GM12874 (cell line): ENCODE data around the gene MAP3K12.

Source experiments
- TF ChIP-seq, protein P1 (sequence below): IDR thresholded peaks from 2 replicates; pipeline ENCODE4 v1.5.1; 2011; ENCODE audit warnings: low read depth, mild to moderate bottlenecking, control low read depth, low read length, moderate library complexity; ENCODE audit not compliant: insufficient read depth

Gene MAP3K12

DNA sequence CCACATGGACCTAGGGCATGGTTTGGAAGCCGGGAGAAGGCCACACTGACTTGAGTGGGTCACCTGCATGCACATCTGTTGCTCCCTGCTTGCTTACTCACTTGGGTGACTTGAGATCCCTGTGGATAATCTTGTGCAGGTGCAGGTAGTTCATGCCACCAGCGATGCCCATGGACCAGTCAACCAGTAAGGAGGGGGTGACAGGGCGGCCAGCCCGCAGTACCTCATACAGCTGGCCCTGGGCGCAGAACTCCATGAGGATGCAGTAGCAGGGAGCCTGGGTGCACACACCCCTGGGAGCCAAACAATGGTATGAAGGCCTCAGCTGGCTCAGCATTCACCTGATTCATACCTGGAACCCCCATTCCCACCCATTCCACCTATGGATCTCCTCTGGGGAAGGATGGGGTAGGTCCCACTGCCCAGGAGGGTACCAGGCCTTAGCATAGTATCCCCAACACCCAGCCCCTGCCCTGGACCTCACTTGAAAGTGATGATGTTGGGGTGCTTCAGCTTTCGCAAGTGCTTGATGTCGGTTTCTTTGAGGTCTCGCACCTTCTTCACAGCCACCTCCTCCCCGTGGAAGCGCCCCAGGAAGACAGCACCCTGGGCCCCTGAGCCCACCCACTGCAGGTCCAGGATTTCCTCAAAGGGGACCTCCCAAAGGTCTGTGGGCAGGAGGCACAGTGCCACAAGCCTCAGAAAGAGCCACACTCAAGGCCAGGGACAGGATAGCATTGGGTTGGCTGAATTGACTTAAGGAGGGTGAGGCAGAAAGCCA, 13.1 kb downstream of the MAP3K12 start:
- TF ChIP-seq, protein P1, sequence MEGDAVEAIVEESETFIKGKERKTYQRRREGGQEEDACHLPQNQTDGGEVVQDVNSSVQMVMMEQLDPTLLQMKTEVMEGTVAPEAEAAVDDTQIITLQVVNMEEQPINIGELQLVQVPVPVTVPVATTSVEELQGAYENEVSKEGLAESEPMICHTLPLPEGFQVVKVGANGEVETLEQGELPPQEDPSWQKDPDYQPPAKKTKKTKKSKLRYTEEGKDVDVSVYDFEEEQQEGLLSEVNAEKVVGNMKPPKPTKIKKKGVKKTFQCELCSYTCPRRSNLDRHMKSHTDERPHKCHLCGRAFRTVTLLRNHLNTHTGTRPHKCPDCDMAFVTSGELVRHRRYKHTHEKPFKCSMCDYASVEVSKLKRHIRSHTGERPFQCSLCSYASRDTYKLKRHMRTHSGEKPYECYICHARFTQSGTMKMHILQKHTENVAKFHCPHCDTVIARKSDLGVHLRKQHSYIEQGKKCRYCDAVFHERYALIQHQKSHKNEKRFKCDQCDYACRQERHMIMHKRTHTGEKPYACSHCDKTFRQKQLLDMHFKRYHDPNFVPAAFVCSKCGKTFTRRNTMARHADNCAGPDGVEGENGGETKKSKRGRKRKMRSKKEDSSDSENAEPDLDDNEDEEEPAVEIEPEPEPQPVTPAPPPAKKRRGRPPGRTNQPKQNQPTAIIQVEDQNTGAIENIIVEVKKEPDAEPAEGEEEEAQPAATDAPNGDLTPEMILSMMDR: no peak

DNA sequence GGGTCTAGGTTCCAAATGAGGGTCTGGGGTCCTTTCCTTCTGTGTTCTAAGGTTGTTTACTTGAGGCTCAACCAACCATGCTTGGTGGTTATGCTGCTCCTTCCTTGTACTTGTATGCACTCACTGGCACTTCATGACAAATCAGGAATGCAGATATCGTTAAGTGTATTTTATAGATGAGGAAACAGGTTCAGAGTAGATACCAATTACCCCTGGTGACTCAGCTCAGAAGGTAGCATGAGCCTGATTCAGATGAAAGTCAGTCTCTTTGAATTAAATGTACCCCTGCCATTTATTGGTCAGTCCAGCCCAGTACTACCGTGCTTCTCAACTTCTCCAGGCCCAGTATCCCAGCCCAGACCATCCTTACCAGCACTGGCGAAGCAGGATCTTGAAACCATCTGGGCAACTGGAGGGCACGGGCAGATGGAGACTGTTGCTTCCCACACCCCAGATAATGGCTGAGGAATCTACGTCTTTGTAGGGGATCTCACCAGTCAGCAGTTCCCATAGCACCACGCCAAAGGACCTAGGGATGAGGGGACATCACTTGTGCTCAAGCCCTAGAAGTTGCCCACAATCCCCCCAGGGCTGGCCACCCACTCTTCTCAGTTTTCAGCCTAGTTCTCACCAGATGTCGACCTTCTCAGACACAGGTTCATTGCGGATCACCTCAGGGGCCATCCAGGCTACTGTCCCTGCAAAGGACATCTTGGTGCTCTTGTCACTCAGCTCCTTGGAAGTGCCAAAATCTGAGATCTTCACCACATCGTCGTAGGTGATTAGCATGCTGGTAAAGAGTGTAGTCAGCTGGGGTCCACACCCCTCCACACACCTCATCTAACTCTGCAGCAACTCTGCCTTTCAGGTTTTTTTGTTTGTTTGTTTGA, 14.3 kb downstream of the MAP3K12 start:
- TF ChIP-seq, protein P1: no peak

DNA sequence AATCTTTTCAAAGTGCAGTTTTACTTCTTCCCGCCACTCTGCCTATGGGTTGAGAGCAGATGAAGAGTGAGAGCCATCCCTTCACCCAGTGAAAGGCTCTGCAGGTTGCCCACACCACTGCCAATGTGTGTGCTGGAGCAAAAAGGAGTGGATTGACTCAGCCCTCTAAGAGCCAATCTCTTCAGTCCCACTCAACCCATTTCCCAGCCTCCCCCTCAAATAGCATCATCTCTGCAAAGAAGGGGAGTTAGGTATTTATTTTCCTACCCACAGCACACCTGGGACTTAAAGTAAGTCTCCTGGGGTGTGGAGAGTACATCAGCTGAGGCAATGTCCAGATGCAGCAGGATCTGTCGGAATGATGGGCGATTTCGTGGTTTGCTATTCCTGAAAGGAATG, 15.3 kb downstream of the MAP3K12 start:
- TF ChIP-seq, protein P1: no peak

DNA sequence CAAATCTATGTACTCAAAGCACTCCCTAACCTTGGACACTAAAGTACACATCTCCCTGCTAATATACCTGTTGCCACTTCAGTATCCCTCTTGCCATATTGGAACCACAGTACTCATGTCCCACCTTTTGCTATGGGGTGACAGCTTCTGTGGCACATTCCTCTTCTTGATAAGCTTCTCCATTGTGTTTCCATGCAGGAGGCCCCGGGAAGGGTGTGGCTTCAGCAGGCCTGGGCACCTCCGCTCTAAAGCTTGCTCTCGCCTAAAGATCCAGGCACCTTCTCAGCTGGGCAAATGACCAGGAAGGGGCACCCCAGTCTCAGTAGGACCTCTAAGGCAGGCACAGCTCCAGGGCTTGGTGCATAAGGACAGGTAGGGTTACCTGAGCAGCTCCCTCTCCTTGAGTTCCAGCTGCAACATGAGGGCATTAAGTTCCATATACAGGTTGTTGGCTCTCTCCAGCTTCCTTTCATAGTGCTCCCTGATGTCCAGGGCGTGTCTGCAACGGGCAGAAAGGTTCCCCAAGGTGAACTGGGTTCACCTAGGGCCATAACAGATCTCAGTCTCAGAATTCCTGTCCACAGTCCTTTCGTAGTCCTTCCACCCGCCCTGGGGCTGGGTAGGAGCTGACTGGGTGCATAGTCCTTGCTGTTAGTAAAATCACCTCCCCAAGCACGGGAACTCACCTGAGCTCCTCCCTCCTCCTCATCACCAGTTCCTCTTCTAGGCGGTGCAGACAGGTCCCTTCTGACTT, 15.9 kb downstream of the MAP3K12 start:
- TF ChIP-seq, protein P1: no peak

DNA sequence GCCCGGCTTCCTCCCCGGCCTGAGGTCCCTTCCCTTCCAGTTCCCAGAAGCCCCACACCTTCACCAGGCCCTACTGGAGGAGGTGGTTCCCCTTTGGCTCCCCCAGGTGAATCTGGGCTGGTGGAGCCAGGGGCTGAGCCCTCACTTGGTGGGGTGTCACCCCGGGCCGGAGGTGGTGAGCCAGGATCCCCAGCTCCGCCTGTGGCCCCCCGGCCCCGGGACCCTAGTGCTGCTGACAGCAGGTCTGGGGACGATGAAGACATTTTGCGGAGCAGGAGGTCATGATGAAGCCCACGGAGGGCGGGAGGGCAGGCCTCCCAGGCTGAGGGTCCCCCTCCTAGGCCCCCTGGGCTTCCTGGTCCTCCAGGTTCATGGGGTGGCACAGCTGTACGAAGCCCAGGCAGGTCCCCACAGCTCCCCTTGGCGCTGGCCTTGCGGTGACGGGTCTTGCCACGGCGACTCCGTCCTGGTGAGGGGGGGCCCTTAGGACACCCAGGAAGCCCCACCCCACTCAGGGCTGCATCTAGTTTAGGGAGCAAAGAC, 16.6 kb downstream of the MAP3K12 start:
- TF ChIP-seq, protein P1: no peak

DNA sequence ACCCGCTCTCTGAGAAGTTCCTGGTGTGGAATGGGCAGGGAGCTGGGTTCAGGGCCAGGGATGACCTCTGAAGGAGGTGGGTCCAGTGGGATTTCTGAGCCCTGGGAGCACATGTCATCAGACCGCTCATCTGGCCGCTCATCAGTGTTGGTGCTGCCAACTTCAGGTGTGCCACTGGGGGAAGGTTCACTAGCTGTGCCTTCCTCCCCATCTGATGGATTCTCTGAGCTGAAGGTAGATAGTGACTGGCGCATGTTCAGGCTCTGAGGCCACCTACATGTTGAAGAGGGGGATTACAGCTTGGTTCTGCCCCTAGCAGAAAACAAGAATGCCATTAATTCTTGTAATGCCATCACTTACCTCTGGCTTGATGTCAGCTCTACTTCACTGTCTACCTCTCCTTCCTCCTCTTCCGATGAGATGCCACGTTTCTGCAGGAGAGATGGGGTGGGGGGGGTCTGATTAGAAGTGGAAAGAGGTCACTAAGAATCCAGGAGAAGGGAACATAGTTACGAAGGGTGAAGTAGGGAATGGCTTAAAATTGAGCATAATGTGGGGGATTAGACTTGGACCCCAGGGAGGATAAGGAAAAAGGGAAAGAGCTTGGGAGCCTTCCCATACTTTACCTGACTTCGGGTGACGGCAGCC, 17.2 kb downstream of the MAP3K12 start:
- TF ChIP-seq, protein P1: peak; percentile 15; the same call in 1 of the 2 replicates
